GM08714 (cell line): ENCODE results near the gene TSC2.
"Not testable (repeated sequence)": the region's sequence is repeated elsewhere in the genome, so short reads cannot be mapped to it uniquely, and the experiment has no call there.

Experiments used
- H3K4me3 ChIP-seq: fragments of 200-500 bp; sonication (Bioruptor generic); 2 replicates; pipeline ENCODE4 v1.5.1; 2014; ENCODE audit warnings: mild to moderate bottlenecking, low read length, inconsistent platforms
- ZNF274 ChIP-seq: IDR thresholded peaks from 2 replicates; pipeline ENCODE4 v1.6.1; 2012; ENCODE audit warnings: mild to moderate bottlenecking, low read depth, low read length

The TSC2 gene

DNA sequence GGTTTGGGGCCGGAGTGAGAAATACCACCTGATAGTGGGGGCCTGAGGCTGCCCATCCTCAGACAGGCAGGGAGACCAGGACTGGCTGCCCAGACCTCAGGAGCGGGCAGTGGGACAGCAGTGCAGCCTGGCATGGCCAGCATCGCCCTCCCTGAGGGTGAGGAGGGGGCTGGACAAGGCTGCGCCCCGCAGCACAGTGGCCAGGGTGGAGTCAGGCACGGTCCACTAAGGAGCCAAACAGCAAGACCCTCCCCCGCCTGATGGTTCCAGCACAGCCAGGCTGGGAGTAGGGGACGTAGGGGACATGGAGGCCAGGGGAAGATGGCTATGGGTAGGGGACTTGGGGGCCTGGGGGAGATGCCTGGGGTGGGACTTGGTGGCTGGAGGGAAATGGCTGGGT lies 41.5 kb upstream of the TSC2 start:
- no peak for TF ChIP-seq ZNF274

DNA sequence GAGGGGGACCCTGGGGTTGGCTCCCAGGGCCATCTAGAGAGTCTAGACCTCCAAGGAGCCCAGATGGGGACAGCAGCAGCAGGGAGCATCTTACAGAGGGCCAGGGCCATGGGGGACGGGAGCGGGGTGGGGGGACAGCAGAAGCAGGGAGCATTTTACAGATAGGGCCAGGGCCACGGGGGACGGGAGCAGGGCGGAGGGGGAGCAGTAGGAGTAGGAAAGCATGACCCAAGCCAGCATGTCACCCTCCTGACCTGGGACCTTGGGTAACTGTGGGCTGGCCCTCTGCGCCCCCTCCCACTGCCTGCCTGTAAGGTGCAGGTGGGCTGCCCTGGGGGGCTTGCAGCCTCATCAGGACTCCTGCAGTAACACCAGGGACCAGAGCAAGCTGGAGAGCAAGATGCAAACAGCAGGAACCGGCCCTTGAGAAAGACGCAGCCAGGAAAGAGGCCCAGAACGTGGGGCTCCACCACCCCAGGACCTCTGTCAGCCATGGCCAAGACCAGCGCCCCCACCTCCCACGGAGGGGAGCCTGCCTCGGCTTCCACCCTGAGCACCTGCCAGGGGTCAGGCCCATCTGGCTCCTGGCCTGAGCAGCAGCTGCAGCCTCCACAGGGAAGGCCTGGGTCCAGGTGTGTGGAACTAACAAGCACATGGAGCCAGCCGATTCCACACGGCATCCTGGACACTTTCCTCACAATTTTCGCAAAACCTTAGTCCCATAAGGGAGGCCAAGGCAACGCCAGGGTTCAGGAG lies 40.5 kb upstream of the TSC2 start:
- H3K4me3 ChIP-seq: peak overlapping the region; percentile 83; the same call in 1 of the 2 replicates
- no peak for TF ChIP-seq ZNF274

More for the DNA sequence above, 41.5 kb upstream of the TSC2 start:
- H3K4me3 ChIP-seq: no peak overlapping the region

DNA sequence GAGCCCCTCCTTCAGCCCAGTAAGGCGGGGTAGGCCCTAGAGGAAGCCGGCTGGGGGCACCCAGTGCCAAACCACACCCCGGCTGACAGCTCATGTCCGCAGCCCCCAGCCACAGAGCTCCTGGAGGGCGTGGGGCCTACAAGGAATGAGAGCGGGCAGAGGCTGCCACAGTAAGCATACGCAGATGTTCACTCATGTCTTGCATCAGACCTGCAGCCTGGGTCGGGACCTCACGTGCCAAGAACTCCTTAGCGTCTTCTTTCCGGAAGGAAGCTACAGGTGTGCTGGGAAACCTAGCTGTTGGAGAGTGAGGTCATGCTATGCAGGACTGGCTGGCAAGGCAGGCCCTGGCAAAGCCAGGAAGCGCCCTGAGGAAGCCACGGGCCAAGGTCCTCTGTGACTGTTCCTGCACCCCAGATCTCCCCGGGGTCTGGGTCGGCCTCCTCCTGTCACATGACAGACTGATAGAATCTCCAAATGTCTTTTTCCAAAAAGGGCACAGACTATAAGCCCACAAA lies 39.7 kb upstream of the TSC2 start:
- TF ChIP-seq ZNF274: no peak
- H3K4me3 ChIP-seq: peak overlapping the region; percentile 83

DNA sequence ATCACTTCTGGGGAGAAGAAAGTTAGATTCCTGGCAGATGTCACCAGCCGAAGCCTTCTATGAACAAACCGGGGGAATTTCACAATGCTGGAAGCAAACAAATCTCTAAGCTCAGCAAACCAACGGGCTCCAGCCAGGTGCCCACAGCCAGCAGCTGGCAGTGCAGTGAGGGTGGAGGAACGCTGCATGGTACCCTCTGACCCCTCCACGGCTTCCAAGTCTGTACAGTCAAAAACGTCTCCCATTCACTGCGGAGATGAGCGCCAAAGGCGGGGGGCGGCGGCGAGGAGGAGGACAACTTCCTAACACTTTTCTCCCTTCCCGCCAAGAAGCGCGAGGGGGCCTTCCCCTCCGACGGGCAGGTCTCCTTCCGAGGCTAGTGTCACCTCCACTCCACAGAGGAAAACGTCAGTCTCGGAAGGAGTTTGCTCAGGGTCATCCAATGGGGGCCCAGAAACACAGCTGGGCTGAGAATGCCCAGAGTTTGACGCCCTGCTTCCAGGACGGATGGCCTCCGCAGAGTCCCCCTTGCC lies 39.1 kb upstream of the TSC2 start:
- H3K4me3 ChIP-seq: peak overlapping the region; percentile 83
- TF ChIP-seq ZNF274: no peak

DNA sequence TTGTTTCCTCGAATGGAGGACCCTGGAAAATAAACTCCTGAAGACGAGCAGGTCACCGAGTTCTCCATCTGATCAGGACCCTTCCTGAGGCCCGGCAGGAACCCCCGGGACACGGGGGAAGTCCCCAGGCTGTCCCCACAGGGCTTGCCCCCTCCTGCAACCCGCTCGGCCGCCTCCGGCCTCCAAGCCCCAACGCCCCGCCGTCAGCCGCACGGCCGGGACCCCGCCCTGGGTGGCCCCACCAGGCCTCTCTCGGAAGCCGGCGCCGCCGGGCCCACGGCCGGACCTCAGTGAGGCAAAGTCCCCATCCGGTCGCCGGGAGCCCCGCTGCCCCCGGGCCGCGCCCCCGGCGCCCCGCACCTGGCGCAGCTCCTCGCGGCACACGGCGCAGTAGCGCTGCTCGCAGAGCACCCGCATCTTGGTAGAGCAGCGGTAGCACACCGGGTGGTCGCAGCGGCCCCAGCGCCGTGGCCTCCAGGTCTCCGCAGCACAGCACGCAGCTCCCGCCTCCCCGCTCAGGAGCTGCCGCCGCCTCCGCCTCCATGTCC lies 38.5 kb upstream of the TSC2 start:
- no peak for TF ChIP-seq ZNF274
- H3K4me3 ChIP-seq: peak overlapping the region; percentile 83

DNA sequence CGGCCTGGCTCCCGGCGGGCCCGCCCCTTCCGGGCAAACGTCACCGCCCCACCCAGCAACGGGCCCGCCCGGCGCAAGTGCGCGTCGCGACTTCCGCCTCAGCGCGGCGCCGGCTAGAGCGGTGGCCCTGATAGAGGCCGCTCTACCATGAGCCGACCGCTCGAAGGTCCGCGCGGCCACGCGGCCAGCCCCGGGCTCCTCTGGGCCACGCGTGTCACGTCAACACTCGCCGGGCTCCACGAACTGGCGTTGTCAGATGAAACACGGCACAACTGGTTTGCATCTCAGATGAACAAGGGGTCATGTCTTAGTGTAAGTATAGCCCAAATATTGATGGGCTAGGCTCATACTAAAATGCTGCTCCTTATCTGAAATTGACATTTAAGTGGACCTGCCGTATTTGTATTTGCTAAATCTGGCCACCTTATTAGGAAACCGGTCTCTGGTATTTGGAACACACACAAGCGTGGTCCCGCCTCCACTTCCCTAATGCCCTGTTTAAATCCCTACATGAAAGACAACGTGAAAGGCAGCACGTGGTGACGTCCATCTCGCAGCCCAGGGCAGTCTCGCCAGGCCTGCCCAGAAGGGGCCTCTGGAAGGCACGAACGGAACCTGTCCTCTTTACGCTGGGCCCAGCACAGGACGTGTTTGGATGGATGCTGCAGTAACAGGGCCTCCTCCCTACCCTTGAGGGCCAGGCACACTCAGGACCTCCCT lies 37.8 kb upstream of the TSC2 start, which contains the start of gene ZNF598:
ZNF598 (minus strand) TSS at position 31 of the 720 bp plus-strand sequence.
- peak within 1 kb of the TSS; percentile 93 for H3K4me3 ChIP-seq
- no peak for TF ChIP-seq ZNF274

DNA sequence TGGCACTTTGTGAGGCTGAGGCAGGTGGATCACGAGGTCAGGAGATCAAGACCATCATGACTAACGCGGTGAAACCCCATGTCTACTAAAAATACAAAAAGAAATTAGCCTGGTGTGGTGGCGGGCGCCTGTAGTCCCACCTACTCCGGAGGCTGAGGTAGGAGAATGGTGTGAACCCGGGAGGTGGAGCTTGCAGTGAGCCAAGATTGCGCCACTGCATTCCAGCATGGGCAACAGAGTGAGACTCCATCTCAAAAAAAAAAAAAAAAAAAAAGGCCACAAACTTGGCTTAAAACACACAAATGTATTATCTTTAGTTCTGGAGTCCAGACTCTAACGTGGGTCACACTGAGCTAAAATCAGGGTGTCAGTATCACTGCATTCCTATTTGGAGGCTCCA lies 36.1 kb upstream of the TSC2 start:
- not testable (repeated sequence) for H3K4me3 ChIP-seq

DNA sequence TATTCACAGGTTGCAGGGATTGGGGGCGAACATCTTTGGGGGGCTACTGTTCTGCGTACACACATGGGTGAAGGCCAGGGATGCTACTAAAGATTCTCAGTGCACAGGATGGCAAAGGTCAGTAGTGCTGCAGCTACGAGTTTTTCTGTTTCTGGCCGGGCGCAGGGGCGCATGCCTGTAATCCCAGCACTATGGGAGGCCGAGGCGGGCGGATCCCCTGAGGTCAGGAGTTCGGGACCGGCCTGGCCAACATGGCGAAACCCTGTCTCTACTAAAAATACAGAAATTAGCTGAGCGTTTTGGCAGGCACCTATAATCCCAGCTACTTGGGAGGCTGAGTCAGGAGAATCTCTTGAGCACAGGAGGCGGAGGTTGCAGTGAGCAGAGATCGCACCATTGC lies 34.3 kb upstream of the TSC2 start:
- no peak overlapping the region for H3K4me3 ChIP-seq
- TF ChIP-seq ZNF274: no peak

DNA sequence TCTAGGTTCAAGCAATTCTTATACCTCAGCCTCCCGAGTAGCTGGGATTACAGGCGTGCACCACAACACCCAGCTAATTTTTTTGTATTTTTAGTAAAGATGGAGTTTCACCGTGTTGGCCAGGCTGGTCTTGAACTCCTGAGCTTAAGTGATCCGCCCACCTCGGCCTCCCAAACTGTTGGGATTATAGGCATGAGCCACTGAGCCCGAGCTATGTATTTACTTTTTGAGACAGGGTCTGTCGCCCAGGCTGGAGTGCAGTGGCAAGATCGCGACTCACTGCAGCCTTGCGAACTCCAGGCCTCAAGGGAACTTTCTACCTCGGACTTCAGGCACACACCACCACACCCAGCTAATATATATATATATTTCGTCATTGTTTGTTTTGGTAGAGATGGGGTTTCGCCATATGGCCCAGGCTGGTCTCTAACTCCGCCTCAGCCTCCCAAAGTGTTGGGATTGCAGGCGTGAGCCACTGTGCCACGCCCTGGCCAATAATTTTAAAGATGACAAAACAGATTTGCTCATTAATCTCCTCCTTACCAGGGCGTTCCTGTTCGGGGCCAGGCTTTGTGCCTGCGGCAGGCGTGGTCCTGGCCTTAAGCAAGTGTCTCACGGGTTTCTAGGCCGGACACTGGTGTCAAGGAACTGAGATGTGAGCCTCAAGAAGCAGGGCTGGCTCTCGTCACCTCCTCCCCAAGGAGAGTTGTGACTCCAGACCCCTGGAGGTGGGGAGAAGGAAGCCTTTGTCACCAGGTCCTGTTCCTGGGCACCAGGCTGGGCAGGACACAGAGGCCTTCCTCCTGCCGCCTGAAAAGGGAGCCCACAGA lies 32.5 kb upstream of the TSC2 start:
- TF ChIP-seq ZNF274: no peak
- no peak overlapping the region for H3K4me3 ChIP-seq

DNA sequence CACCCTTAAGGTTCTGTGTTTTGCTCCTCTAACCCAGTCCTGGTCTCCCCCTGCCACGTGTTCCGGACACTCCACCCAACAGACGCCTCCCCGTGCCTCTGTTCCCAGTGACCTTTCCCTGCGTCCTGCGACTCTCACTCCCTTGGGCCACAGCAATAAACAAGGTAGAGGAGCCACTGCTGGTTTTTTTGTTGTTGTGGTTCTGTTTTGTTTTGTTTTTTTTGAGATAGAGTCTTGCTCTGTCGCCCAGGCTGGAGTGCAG lies 31.9 kb upstream of the TSC2 start:
- H3K4me3 ChIP-seq: no peak overlapping the region
- no peak for TF ChIP-seq ZNF274

DNA sequence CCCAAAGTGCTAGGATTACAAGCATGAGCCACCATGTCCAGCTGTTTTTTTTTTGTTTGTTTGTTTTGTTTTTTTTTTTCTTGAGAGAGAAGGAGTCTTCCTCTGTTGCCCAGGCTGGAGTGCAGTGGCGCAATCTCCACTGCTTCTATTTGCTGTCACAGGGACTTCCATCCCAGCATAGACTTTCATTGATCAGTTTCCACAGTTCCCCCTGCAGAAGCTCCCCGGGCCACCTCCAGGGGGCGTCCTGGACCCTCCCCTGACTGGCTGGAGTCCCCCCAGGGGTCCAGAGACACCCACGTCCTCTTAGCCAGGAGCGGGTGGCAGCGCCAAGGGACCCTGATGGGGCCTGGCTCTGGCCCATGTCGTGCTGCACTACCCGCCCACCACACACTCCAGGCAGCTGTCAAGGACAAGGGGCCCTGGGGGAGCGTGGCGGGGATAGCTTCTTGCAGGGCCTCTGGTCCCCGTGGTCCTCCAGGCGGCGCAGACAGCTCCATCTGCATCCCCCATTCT lies 31.3 kb upstream of the TSC2 start:
- TF ChIP-seq ZNF274: no peak
- no peak overlapping the region for H3K4me3 ChIP-seq

DNA sequence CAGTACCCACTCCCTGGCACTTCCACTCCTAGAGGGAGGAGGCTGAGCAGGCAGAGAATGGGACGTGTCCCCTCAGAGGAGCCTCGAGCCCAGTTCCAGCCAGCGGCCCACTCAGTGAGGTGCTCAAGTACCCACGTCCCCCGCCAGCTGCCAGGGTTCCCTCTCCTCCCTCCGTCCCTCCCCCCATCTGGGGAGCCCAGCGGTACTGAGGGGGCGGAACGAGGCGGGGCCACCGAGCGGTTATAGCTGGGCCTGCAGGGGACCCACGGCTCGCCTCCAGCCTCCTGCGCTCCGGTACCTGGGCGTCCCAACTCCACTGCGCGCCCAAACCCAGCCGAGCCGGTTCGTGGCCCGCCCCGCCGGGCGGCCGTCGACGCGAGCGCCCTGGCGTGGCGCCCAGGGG lies 28.3 kb upstream of the TSC2 start, which contains the start of gene NPW:
NPW (plus strand) TSS at position 268 of the 403 bp plus-strand sequence.
- no peak for TF ChIP-seq ZNF274
- no peak within 1 kb of the TSS for H3K4me3 ChIP-seq

DNA sequence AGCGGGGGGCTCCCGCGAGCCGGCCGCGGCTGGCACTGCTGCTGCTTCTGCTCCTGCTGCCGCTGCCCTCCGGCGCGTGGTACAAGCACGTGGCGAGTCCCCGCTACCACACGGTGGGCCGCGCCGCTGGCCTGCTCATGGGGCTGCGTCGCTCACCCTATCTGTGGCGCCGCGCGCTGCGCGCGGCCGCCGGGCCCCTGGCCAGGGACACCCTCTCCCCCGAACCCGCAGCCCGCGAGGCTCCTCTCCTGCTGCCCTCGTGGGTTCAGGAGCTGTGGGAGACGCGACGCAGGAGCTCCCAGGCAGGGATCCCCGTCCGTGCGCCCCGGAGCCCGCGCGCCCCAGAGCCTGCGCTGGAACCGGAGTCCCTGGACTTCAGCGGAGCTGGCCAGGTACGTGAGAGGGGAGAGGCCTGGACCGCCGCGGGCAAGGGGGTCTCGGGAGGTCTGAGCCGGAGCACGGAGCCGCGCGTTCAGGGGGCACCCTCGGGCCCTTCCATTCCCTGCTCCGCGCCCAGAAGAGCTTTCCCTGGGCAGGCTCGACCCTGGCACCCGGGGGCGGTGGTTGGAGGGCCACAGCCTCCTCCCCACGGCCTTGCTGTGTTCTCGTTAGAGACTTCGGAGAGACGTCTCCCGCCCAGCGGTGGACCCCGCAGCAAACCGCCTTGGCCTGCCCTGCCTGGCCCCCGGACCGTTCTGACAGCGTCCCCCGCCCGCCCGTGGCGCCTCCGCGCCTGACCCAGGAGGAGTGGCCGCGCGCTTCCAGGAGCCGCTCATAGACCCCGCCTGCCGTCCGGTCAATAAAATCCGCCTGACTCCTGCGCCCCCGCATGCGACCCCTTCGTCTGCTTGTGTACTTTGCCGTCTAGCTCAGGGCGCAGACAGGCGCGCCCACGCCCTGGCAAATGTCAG lies 27.6 kb upstream of the TSC2 start:
- no peak overlapping the region for H3K4me3 ChIP-seq
- no peak for TF ChIP-seq ZNF274
